ENCODE data around the gene IZUMO1. TPM values are rescaled to one million over a fixed set of nuclear protein-coding genes. Genes with fewer than 3 reads are reported as not detected.

Gene IZUMO1
- total and polyA plus RNA-seq, 9 of the 15 experiments (the other 6 are each of a cell fraction or from before 2014, with no cell fraction given) = 0.14 to 2.1 (median 0.73) TPM

DNA sequence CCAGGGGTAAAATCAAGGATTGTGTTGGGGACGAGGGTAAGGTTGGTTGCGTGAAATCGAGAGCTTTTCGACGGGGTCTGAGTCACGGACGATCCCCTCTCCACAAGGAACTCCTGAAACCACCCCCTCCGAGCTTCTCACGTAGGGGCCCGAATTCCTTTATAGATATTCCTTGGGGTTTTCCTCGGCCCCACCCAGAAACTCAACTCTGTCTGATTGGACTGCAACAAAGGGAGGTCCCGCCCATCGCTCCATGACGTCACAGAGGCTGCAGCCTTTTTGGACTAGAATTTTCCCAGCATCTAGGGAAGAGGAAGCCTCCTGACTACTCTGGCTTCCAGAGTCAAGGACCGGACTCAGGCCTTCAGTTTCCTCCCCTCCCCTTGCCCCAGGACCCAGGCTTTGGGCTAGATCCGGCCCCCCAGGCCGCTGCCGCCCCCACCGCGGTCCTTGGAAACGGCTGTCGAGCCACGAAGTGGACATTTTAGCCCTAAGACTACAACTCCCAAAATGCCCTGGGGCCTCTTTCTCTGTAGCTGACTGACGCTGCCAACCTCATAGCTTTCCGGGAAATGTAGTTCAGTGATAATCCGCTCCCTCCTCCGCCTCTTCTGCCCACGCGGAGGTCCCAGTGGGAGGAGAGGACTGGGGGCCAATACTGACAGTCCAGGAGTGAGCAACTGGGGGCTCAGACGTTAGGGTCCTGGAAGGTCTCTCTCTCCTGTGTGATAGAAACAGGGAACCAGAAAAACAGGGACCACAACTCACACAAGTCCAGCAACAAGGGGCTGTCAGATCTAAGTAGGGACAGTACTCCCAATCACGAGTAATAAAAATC lies at the start of gene IZUMO1 (continued):
- TF ChIP-seq, protein P1, sequence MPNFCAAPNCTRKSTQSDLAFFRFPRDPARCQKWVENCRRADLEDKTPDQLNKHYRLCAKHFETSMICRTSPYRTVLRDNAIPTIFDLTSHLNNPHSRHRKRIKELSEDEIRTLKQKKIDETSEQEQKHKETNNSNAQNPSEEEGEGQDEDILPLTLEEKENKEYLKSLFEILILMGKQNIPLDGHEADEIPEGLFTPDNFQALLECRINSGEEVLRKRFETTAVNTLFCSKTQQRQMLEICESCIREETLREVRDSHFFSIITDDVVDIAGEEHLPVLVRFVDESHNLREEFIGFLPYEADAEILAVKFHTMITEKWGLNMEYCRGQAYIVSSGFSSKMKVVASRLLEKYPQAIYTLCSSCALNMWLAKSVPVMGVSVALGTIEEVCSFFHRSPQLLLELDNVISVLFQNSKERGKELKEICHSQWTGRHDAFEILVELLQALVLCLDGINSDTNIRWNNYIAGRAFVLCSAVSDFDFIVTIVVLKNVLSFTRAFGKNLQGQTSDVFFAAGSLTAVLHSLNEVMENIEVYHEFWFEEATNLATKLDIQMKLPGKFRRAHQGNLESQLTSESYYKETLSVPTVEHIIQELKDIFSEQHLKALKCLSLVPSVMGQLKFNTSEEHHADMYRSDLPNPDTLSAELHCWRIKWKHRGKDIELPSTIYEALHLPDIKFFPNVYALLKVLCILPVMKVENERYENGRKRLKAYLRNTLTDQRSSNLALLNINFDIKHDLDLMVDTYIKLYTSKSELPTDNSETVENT (CRISPR knock-in tag; IDR thresholded peaks at IDR 0.05) = no peak
- TF ChIP-seq MXI1 (IDR thresholded peaks at IDR 0.05; ENCODE audit: low read depth, low read length) (no peak), SRF (CRISPR knock-in tag; IDR thresholded peaks at IDR 0.05) (no peak), SIX5 (IDR thresholded peaks at IDR 0.05; ENCODE audit: borderline replicate concordance in 1 of 2, insufficient read depth in 1 of 2, low read depth in 1 of 2, low read length in 2 of 2) (peak; percentile 93 to 96), JUN (IDR thresholded peaks at IDR 0.05; ENCODE audit: borderline replicate concordance, low read depth, low read length) (no peak), JUN (CRISPR knock-in tag; IDR thresholded peaks at IDR 0.05; ENCODE audit: borderline replicate concordance) (no peak), WHSC1 (IDR thresholded peaks at IDR 0.05; ENCODE audit: low read length) (no peak), ZFX (CRISPR knock-in tag; IDR thresholded peaks at IDR 0.05) (peak; percentile 51), ELF4 (CRISPR knock-in tag; IDR thresholded peaks at IDR 0.05) (no peak), ATF1 (CRISPR knock-in tag; IDR thresholded peaks at IDR 0.05) (peak; percentile 69), ATF1 (tag; IDR thresholded peaks at IDR 0.05) (peak; percentile 97), ZNF23 (CRISPR knock-in tag; IDR thresholded peaks at IDR 0.05) (no peak), MBD2 (IDR thresholded peaks at IDR 0.05; ENCODE audit: borderline replicate concordance, low read depth) (peak; percentile 79), POLR2AphosphoS2 (IDR thresholded peaks at IDR 0.05; ENCODE audit: low read length) (0 out of 2 replicates have a peak, but pooled peaks have one; percentile 43), SPI1 (IDR thresholded peaks at IDR 0.05; ENCODE audit: borderline replicate concordance, low read depth, low read length) (no peak), MTA2 (IDR thresholded peaks at IDR 0.05; ENCODE audit: low read depth) (no peak), FIP1L1 (IDR thresholded peaks at IDR 0.05; ENCODE audit: low read depth, low read length, poor library complexity, severe bottlenecking) (no peak), RBBP5 (IDR thresholded peaks at IDR 0.05; ENCODE audit: borderline replicate concordance, insufficient read depth, low read length, poor library complexity, severe bottlenecking) (peak; percentile 8)
- TF ChIP-seq, protein P2, sequence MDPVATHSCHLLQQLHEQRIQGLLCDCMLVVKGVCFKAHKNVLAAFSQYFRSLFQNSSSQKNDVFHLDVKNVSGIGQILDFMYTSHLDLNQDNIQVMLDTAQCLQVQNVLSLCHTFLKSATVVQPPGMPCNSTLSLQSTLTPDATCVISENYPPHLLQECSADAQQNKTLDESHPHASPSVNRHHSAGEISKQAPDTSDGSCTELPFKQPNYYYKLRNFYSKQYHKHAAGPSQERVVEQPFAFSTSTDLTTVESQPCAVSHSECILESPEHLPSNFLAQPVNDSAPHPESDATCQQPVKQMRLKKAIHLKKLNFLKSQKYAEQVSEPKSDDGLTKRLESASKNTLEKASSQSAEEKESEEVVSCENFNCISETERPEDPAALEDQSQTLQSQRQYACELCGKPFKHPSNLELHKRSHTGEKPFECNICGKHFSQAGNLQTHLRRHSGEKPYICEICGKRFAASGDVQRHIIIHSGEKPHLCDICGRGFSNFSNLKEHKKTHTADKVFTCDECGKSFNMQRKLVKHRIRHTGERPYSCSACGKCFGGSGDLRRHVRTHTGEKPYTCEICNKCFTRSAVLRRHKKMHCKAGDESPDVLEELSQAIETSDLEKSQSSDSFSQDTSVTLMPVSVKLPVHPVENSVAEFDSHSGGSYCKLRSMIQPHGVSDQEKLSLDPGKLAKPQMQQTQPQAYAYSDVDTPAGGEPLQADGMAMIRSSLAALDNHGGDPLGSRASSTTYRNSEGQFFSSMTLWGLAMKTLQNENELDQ (CRISPR knock-in tag; IDR thresholded peaks at IDR 0.05; ENCODE audit: borderline replicate concordance) = no peak
- TF ChIP-seq, protein P3, sequence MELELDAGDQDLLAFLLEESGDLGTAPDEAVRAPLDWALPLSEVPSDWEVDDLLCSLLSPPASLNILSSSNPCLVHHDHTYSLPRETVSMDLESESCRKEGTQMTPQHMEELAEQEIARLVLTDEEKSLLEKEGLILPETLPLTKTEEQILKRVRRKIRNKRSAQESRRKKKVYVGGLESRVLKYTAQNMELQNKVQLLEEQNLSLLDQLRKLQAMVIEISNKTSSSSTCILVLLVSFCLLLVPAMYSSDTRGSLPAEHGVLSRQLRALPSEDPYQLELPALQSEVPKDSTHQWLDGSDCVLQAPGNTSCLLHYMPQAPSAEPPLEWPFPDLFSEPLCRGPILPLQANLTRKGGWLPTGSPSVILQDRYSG (tag; conservative IDR thresholded peaks at IDR 0.05; ENCODE audit: low read depth) = 0 out of 2 replicates have a peak, but pooled peaks have one; percentile 47
